Thyroid gland (tissue), 4 donors: ENCODE data around the gene MRPL52.

Experiments used
- POLR2A ChIP-seq, 2 donors: fragments of 450-650 bp; IDR thresholded peaks; one replicate each; pipeline ENCODE4 v1.6.1; 2017; ENCODE audit warnings: antibody characterized with exemption in 2 of 2, mild to moderate bottlenecking in 2 of 2, moderate library complexity in 1 of 2
- TF ChIP-seq, protein P1 (sequence below), 6 experiments: fragments of 200-600 bp in 3 of 6; fragments of 450-650 bp in 3 of 6; sonication (generic) in 3 of 6; IDR thresholded peaks; one replicate each; pipeline ENCODE4 v1.5.1; 2016 to 2019; ENCODE audit warnings: antibody characterized with exemption in 6 of 6, mild to moderate bottlenecking in 2 of 6, inconsistent platforms in 1 of 6, moderate library complexity in 1 of 6

DNA sequence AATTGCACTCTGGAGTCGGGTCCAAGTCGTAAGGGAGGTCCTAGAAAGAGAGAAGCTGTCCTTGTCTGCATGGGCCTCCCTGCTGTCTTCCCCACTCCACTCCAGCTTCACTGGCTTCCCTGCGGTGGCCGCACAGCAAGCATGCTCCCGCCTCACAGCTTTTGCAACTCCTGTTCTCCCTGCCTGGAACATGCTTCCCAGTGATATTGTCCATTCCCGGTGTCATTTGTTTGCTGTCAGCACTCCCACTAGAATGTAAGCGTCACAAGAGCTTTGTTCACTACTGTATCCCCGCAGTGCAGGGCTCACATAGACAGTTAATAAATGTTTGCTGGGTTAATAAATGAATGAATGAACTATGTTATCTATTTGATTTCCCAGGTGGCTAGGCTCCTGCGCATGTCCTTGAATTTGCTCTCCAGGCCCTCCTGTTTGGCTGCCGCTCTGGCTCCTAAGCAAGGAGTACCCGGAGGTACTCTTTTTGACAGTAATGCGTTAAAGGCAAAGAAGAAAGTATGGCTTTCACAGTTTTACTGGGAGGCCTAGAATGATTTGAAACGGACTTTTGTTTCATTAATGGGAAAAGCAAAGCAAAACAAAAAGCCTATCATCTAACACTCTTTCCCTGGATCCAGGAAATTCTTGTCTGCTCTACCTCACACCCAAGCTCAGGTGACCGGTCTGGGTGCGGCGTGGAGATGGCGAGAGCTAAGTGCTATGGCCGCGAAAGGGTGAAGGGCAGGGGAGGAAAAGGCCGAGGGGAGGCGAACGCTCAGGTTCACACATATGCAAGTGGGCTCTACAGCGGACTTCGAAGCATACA is 8.3 kb upstream of the MRPL52 start:
- TF ChIP-seq POLR2A (IDR thresholded peaks at IDR 0.05): no peak
- TF ChIP-seq, protein P1, sequence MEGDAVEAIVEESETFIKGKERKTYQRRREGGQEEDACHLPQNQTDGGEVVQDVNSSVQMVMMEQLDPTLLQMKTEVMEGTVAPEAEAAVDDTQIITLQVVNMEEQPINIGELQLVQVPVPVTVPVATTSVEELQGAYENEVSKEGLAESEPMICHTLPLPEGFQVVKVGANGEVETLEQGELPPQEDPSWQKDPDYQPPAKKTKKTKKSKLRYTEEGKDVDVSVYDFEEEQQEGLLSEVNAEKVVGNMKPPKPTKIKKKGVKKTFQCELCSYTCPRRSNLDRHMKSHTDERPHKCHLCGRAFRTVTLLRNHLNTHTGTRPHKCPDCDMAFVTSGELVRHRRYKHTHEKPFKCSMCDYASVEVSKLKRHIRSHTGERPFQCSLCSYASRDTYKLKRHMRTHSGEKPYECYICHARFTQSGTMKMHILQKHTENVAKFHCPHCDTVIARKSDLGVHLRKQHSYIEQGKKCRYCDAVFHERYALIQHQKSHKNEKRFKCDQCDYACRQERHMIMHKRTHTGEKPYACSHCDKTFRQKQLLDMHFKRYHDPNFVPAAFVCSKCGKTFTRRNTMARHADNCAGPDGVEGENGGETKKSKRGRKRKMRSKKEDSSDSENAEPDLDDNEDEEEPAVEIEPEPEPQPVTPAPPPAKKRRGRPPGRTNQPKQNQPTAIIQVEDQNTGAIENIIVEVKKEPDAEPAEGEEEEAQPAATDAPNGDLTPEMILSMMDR (IDR thresholded peaks at IDR 0.05): no peak
